Measurements from ENCODE around the gene FAM168A.
"Not testable (repeated sequence)": the region's sequence is repeated elsewhere in the genome, so short reads cannot be mapped to it uniquely, and the experiment has no call there.

FAM168A gene

DNA sequence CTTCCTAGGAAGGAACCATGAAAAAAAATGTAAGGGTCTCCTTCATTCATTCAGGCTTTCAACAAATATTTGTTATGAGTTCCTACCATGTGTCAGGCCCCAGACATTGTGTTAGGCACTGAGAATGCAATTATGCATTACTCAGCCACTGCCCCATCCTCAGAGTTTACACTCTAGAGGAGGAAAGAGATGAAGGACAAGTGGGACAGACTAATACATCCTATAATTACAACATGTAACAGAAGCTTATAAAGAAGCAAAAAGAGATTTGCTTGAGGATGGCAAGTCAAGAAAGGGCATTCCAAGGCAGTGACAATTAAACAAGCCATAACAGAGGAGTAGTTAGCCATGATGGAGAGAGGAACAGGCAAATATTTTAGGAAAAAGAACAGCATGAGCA lies 78.6 kb downstream of the FAM168A start:
- DNase-seq (ENCODE audit: low read depth) = no peak

DNA sequence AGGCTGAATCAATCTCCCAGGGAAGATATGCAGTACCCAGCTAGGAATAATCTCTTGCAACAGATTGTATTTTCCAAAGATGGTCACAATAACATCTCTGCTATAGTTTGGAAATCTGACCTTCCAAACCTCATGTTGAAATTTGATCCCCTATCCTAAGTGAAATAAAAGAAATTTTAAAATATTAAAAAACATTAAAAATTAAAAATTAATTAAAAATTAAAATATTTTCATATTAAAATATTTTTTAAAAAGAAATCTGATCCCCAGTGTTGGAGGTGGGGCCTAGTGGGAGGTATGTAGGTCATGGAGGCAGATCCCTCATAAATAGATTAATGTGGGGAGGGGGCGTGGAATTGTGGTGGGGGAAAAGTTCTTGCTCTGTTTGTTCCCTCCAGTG lies 79.7 kb downstream of the FAM168A start:
- DNase-seq (ENCODE audit: low read depth) = no peak

DNA sequence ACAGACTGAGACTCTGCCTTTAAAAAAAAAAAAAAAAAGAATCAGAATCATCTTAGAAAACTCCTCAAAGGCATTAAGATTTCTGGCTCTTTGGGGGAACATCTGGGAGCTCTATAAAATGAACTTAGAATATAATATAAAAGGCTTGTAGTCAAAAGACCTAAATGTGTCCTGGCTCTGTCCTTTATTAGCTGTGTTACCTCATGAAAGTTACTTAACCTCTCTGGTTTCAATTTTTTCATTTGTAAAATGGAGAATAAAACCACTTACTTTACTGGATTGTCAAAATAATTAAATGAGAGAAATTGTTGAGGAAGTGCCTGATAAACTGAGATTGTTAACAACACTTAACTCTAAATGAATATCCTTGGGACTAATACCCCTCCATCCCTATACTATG lies 81.8 kb downstream of the FAM168A start:
- DNase-seq (ENCODE audit: low read depth) = no peak

DNA sequence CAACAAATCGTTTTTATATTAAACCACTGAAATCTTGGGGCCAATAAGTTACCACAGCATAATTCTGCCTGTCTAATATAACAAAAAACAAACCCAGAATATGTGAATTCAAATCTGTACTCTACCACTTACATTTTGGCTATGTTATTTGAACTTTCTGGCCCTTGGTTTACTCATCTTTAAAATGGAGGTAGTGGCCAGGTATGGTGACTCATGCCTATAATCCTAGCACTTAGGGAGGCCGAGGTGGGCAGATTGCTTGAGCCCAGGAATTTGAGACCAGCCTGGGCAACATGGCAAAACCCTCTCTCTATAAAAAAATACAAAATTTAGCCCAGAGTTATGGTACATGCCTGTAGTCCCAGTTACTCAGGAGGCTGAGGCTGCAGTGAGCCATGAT lies 84.2 kb downstream of the FAM168A start:
- DNase-seq (ENCODE audit: low read depth) = no peak

DNA sequence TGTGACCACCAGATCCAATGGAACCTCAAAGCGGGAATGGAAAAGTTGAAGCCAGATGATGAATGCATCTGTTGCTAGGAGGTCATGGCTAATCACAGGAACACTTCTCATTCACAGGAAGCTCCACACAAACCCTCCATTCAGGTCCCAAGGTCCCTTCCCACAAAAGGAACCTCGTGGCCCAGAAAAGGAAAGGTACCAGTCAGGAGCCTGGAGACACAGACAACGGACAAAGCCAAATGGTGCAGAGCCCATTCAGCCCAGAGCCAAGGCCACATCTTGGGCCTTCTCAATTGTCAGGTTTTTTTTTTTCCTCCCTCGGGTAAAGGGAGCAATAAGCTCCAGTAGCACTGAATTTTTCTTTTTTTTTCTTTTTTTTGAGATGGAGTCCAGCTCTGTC lies 87.0 kb downstream of the FAM168A start:
- DNase-seq (ENCODE audit: low read depth) = no peak

DNA sequence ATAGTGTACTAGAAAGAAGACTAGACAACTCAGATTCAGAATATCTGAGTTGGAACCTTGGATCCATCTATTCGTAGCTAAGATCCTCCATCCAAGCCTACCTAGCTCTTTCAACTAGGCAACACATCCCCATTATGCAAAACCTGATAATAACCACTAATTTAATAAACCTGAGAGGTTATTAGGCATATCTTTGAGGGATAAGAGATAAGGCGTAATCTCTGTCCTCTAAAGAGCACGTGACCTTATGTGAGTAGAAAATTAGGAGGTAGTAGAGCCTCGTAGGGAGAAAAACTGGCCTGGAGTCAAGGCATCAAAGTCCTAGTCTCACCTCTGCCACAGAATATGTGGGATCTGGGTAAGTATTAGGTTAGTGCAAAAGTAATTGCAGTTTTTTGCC lies 87.8 kb downstream of the FAM168A start:
- DNase-seq (ENCODE audit: low read depth) = no peak

DNA sequence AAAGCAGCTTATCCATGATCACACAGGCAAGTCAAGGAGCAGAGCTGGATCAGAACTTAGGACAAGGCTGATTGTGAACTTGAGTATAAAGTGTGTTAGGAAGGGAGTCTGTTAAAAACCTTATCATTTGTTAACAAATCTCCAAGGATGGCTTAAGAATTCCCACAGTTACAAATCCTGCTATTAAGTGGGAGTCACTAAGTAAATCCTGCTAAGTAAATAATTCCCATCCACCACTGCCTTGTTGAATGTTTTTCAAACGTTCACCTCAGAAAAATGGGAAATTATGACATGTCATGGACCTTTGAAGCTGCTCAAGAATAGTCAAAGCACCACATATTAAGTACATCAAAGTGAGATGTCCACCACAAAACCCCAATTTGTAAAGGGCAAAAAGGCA lies 88.7 kb downstream of the FAM168A start:
- DNase-seq (ENCODE audit: low read depth) = no peak

DNA sequence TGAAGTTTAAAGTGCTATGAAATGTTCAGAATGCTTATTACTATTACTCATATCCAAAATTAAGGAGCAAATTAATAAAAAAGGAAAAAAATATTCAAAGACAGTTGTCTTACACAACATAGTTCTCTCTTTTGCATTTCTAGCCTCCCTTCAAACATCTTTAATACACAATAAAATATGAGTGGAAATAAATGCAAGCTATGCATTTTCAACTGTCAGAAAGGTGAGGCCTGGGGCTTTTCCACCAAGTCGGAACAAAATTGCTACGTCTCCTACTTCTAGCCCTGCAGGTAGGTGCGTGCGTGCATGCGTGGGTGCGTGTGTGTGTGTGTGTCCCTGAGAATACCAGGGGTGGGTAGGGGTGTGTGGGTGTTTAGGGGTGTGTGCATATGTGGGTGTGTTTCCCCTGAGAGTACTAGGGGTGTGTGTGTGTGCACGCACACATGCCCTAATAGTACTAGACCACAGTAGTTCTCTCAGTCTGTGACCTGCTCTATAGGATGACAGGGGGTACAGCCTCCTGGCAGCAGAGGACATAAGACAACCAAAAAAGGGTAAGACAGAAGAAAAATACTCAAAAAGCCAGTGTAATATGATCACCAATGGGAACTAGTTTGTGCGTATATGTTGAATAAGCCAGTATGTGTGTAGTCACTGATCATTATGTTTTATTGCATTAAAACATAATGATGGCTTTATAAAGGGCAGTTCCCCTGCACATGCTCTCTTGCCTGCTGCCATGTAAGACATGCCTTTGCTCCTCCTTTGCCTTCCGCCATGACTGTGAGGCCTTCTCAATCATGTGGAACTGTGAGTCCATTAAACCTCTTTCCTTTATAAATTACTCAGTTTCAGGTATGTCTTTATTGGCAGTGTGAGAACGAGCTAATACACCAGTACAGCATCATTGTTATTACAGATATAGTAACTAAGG lies 89.4 kb downstream of the FAM168A start:
- no peak for DNase-seq (ENCODE audit: low read depth)

DNA sequence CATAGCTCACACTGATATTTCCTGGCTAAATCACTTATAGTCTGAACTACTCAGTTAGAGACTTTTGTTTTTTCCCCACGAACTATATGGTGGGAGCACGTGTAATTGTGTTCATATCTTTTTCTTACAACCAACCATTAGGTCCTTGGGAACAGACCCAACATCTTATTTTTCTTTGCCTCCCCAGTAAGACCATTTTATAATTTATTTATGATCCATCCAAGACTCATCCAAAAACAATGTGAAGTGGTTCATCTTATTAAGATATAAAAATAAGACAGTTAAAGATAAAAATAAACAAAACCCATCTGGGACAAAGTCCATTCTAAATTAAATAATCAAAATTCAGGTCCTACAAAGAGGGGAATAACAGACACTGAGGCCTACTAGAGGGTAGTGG lies 90.8 kb downstream of the FAM168A start:
- DNase-seq (ENCODE audit: low read depth) = no peak

DNA sequence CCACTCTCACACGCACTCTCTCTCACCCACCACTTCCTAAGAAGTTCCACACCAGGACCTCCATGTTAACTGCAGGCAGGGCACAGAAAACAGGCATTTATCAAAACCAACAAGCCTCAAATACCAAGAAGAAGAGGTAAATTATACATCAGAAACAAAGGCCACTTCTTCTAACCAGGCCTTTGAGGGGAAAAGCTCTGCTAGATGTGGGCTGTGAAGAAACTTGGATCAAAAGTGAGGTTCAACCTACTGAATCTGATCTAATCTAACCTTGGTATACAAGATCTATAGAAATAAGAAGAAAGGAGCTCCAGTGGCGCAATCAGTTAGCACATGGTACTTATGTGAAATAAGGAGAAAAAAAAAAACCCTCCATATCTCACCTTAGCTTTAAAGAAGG lies 91.9 kb downstream of the FAM168A start:
- no peak for DNase-seq (ENCODE audit: low read depth)

DNA sequence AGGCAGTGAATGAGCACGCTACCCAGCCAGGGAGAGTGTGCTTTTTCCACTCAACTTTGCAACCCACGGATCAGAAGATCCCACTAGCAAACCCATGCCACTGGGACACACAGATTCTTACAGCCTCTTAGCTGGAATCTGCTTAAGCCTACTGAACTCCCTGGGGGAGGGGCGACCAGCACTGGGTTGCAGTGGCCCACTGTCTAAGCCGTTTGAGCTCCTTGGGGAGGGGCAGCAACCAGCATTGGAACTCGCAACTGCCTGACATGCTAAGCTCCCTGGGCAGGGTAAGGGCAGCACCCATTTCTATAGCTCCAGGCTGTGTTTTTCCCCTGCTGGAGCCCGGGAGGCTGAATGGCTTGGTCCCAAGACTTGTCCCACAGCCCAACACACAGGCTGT lies 99.6 kb downstream of the FAM168A start:
- DNase-seq (ENCODE audit: low read depth) = no peak

DNA sequence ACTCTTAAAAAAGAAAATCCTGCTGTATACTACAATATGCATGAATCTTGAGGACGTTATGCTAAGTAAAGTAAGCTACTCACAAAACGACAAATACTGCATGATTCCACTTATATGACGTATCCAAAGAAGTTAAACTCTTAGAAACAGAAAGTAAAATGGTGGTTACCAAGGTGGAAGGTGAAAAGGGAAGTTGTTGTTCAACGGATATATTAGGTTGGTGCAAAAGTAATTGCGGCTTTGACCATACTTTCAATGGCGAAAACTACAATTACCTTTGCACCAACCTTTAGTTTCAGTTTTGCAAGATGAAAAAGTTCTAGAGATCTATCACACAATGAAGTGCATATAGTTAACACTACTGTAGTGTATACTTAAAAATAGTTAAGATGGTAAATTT lies 101.8 kb downstream of the FAM168A start:
- DNase-seq (ENCODE audit: low read depth) = no peak

DNA sequence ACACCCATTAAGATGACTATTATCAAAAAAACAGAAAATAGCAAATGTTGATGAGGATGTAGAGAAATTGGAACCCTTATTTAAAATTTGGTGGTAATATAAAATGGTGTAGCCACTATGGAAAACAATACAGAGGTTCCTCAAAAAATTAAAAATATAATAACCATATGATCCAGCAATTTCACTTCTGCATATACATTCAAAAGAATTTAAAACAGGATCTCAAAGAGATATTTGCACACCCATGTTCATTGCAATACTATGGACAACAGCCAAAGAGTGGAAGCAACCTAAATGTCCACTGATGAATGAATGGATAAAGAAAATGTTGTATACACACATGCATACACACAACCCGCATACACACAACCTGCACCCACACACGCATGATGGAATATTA lies 102.2 kb downstream of the FAM168A start:
- DNase-seq (ENCODE audit: low read depth) = no peak

DNA sequence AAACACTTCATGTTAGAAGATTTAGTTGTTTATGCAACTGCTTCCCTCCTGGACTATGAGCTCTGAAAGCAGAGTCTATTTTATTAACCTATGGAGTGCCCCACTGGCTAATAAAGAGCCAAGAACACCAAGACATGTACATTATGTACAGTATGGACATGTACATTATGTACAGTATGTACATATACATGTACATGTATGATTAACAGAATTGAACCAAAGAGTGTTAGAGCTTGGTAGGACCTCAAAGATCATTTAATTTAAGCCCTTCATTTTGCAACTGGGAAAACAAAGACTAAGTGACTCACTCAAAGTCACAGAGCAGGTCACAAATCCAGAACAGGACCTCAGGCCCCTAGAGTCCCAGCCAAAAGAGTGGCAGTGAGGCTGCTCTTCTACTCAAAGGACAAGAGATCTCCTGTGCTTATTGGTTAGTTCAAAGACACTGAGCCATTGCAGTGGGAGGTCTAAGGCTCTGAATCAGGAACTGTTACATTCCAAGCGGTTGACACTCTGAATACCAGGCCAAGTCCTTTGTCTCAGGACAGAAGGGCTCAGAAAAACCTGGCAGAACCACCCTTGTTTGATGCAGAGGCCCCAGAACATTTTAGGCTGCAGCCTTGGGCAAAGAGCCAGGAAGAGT lies 103.8 kb downstream of the FAM168A start:
- no peak for DNase-seq (ENCODE audit: low read depth)

DNA sequence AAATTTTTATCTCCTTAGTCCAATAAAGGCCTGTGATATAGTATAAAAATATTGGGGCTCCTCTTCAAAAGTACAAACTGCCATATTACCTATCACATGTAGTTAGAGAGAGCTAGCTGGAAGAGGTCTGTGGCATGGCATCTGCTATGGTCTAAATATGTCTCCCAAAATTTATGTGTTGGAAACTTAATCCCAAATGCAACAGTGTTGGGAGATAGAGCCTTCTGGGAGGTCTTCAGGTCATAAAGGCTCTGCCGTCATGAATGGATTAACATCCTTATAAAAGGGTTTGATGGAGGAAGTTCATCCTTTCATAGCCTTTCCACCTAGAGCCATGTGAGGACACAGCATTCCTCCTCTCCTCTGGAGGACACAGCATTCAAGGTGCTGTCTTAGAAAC lies 116.3 kb downstream of the FAM168A start:
- no peak for DNase-seq (ENCODE audit: low read depth)

DNA sequence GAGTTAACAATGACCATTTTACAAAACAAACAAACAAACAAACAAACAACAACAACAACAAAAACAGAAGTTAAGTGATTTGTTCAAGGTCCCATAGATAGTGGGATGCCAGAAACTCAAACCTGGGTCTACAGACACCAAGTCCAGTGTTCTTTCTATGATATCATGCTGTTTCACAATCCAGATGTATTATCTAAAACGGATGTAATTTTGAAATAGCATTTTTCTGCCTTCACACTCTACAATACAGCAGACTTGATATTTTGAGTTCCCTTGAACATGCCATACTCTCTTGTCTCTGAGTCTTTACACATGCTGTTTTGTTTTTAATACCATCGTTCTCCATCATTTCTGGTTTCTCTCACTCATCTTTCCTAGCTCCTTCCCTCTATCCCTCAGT lies 117.2 kb downstream of the FAM168A start:
- DNase-seq (ENCODE audit: low read depth) = no peak

DNA sequence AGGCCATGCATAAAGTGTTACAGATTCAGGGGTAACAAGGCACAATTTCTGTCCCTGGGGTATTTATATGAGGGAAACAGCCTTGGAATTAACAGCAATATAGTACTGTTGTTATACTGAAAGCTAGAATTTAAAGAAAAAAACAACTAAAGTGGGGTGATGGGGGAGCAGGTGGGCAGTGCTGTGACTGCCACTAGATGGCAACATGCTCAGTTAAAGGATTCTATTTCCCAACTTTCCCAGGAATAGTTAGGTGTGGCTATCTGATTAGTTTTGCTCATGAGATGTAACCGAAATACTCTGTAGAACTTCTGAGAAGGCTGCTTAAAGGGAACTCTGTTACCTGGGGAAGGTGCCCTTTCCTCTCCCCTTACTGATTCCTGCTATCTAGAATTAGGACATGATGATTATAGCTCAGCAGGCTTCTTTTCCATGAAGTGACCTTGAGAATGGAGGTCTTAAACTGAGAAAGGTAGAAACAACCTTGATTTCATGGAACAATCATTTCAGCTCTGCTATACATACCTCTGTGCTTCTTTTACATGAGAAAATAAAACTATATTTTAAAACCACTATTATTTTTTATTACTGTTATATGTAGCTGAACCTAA lies 119.1 kb downstream of the FAM168A start:
- DNase-seq (ENCODE audit: low read depth) = no peak

DNA sequence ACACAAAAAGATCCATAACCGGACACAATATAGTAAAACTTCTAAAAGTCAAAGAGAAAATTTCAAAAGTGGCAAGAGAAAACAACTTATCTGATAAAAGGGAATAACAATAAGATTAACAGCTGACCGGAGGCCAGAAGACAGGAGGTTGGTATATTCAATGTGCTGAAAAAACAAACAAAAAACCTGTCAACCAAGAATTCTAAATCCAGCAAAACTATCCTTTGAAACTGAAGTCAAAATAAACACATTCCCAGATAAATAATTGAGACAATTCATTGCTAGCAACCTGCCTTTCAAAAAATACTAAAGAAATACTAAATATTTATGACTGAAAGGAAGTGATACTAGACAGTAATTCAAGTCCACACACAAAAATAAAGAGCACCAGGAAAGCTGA lies 120.4 kb downstream of the FAM168A start:
- DNase-seq (ENCODE audit: low read depth) = no peak

DNA sequence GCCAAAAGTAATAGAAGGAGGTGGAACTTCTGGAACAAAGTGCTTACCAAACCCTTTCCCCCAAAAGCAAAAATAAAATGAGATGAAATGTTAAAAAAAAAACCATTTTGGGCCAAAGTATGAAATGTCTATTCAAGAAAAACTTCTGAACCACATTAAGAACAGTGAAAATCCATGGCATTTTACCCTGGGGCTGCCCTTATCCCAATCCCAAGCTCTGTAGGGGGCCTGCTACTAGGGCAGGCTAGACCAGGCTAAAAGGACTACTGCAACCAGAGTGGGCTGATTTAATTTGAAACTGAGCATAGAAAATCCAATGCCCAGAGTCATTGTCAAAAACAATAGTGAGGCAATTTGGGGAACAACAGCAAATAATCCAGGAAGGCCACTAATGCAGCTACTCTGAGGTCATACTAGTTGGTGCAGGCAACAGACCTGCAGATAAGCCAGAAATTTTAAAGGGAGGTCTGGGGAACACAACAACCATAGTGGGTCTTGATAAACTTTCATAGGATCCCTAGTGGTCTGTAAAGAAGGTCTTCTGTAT lies 122.3 kb downstream of the FAM168A start:
- DNase-seq (ENCODE audit: low read depth) = no peak

DNA sequence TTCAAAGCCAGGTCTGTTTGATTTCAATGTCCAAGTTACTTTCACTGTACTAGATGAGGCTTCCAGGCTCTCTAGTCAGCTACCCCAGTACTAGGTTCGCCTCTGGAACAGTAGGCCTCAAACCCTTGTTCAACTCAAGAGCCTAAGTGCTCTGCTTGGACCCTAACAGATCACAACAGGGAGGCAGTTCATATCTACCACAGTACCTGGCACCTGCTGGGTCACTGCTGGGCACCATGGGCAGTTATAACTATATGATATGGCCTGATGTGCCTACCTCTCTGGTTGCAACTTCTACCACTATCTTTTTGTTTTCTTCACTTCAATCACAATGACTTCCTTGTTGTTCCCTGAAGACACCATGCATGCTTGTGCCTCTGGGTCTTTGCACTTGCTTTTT lies 124.7 kb downstream of the FAM168A start:
- no peak for DNase-seq (ENCODE audit: low read depth)

DNA sequence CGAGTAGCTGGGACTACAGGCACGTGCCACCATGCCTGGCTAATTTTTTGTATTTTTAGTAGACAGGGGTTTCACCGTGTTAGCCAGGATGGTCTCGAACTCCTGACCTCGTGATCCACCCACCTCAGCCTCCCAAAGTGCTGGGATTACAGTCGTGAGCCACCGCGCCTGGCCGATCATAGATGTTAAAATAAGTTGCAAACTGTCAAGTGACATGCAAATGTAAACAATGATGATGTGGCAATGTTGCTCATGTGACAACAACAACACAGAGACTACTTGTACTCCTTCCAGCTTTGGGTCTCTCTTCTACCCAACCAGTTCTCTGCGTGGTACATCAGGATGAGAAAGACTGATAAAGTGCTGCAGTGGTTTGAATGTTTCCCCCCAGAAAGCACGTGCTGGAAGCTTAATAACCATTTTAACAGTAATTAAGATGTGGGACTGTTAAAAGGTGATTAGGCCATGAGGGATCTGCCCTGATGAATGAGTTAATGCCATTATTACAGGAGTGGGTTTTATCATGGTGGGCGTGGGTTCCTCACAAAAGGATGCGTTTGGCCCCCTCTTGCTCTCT lies 127.8 kb downstream of the FAM168A start:
- not testable (repeated sequence) for DNase-seq (ENCODE audit: low read depth)

DNA sequence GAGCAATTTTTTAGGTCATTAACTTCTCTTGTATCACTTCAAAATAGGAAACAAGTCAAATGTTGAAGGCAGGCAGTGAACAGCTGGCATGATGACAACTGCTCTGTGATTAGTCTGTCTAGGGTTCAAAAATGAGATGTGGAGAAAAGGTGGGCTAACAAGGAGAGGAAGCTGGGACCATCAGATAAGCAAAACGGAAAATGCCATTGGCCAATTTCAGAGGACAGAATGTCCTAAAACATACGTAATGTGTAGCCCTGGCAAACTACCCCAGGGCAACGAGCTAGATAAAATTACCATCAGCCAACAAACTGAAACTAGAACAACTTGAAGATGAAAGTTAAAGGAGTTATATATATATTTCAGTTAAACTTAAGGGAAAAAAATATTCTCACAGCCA lies 128.5 kb downstream of the FAM168A start:
- no peak for DNase-seq (ENCODE audit: low read depth)
